LNCAP (cell line): ENCODE data around the gene BCAR1.

Experiments
- CTCF ChIP-seq: fragments of 450-650 bp; IDR thresholded peaks from 2 replicates; pipeline ENCODE4 v1.5.1; 2017; ENCODE audit warnings: mild to moderate bottlenecking

BCAR1 gene

GRCh38 chr16:75254359-75254837 lies 3.0 kb upstream of the BCAR1 start:
- no peak for TF ChIP-seq CTCF

GRCh38 chr16:75252946-75253911 lies 1.8 kb upstream of the BCAR1 start:
- TF ChIP-seq CTCF = no peak

GRCh38 chr16:75252049-75252864 lies 833 bp upstream of the BCAR1 start:
- no peak for TF ChIP-seq CTCF

GRCh38 chr16:75250809-75251279 lies 580 bp downstream of the BCAR1 start:
- TF ChIP-seq CTCF = no peak

GRCh38 chr16:75250089-75250808 lies 1.2 kb downstream of the BCAR1 start:
- TF ChIP-seq CTCF = no peak

- TF ChIP-seq CTCF = no peak
These were observed 2.0 kb downstream of the BCAR1 start for GRCh38 chr16:75249441-75249840.
